Subcutaneous abdominal adipose tissue (tissue), 5 donors: ENCODE measurements around the gene ATAD1.
"Not testable (repeated sequence)": the region's sequence is repeated elsewhere in the genome, so short reads cannot be mapped to it uniquely, and the experiment has no call there.

Experiments used
- H3K27ac ChIP-seq: one replicate; pipeline ENCODE4 v1.7.0; 2013; ENCODE audit warnings: low read depth, mild to moderate bottlenecking, inconsistent platforms, low read length, moderate library complexity
- H3K27me3 ChIP-seq, 5 donors: one replicate each; pipeline ENCODE4 v1.7.0; 2013; ENCODE audit warnings: low read length in 5 of 5, inconsistent platforms in 1 of 5; ENCODE audit not compliant: control insufficient read depth in 5 of 5, insufficient read depth in 4 of 5
- H3K36me3 ChIP-seq, 5 donors: one replicate each; pipeline ENCODE4 v1.7.0; 2013; ENCODE audit warnings: low read length in 5 of 5; ENCODE audit not compliant: control insufficient read depth in 5 of 5, insufficient read depth in 5 of 5
- H3K4me1 ChIP-seq, 5 donors: one replicate each; pipeline ENCODE4 v1.7.0; 2013; ENCODE audit warnings: low read length in 5 of 5, mild to moderate bottlenecking in 3 of 5, moderate library complexity in 1 of 5; ENCODE audit not compliant: control insufficient read depth in 5 of 5, insufficient read depth in 5 of 5
- H3K4me3 ChIP-seq, 5 donors: one replicate each; pipeline ENCODE4 v1.7.0; 2013; ENCODE audit warnings: low read length in 5 of 5, low read depth in 1 of 5
- H3K9ac ChIP-seq, 5 donors: one replicate each; pipeline ENCODE4 v1.7.0; 2013; ENCODE audit warnings: low read length in 5 of 5, mild to moderate bottlenecking in 4 of 5, moderate library complexity in 3 of 5
- H3K9me3 ChIP-seq, 5 donors: one replicate each; pipeline ENCODE4 v1.7.0; 2013; ENCODE audit warnings: low read length in 5 of 5; ENCODE audit not compliant: control insufficient read depth in 5 of 5
- donor health status: healthy.
- donor health status: healthy.
- donor health status: healthy.
- donor health status: healthy.
- donor health status: healthy.

ATAD1 gene

GRCh38 chr10:87748244-87748643, 69.8 kb downstream of the ATAD1 start:
- H3K36me3 ChIP-seq: peaks cover 15 to 46% (median 25%) of the 10 kb centered on the region in 5 donors
- H3K4me3 ChIP-seq, H3K9ac ChIP-seq, H3K27ac ChIP-seq, H3K27me3 ChIP-seq, H3K9me3 ChIP-seq, H3K4me1 ChIP-seq: not testable (repeated sequence)

- no peak overlapping the region for H3K27ac ChIP-seq
- no peaks in the 10 kb centered on the region for H3K9me3 ChIP-seq
- H3K9ac ChIP-seq: no peak overlapping the region
- H3K27me3 ChIP-seq: no peaks in the 10 kb centered on the region
- H3K4me1 ChIP-seq: peaks cover 0 to 7% (median 4%) of the 10 kb centered on the region in 5 donors
- H3K4me3 ChIP-seq: no peak overlapping the region
- peaks cover 12 to 46% (median 27%) of the 10 kb centered on the region in 5 donors for H3K36me3 ChIP-seq
Measured at GRCh38 chr10:87746911-87747310, 71.1 kb downstream of the ATAD1 start.

GRCh38 chr10:87744606-87745005, 73.4 kb downstream of the ATAD1 start:
- Histone ChIP-seq H3K9me3 (no peaks in the 10 kb centered on the region), H3K9ac (no peak overlapping the region), H3K4me1 (peaks cover 0 to 9% (median 4%) of the 10 kb centered on the region in 5 donors), H3K36me3 (peaks cover 9 to 45% (median 27%) of the 10 kb centered on the region in 5 donors), H3K27ac (no peak overlapping the region), H3K27me3 (no peaks in the 10 kb centered on the region), H3K4me3 (no peak overlapping the region)

- H3K9ac ChIP-seq, H3K4me3 ChIP-seq, H3K9me3 ChIP-seq, H3K4me1 ChIP-seq, H3K27ac ChIP-seq, H3K27me3 ChIP-seq: not testable (repeated sequence)
- H3K36me3 ChIP-seq: peaks cover 9 to 38% (median 24%) of the 10 kb centered on the region in 5 donors
Measured at GRCh38 chr10:87742992-87743610, 74.9 kb downstream of the ATAD1 start.

- Histone ChIP-seq H3K9ac (no peak overlapping the region), H3K27me3 (no peaks in the 10 kb centered on the region), H3K4me3 (no peak overlapping the region), H3K27ac (no peak overlapping the region), H3K9me3 (no peaks in the 10 kb centered on the region), H3K36me3 (peaks cover 4 to 34% (median 18%) of the 10 kb centered on the region in 5 donors), H3K4me1 (peaks cover 0 to 9% (median 4%) of the 10 kb centered on the region in 5 donors)
Measured at GRCh38 chr10:87740254-87740655, 77.8 kb downstream of the ATAD1 start.

- Histone ChIP-seq H3K27ac (no peak overlapping the region), H3K36me3 (peaks cover 3 to 29% (median 13%) of the 10 kb centered on the region in 5 donors), H3K4me1 (peaks cover 0 to 14% (median 9%) of the 10 kb centered on the region in 5 donors), H3K9me3 (no peaks in the 10 kb centered on the region), H3K9ac (no peak overlapping the region), H3K27me3 (no peaks in the 10 kb centered on the region), H3K4me3 (no peak overlapping the region)
Measured at GRCh38 chr10:87739703-87740102, 78.3 kb downstream of the ATAD1 start.

- not testable (repeated sequence) for H3K4me3 ChIP-seq, H3K27ac ChIP-seq, H3K27me3 ChIP-seq, H3K9ac ChIP-seq, H3K9me3 ChIP-seq
- peaks cover 0 to 18% (median 2%) of the 10 kb centered on the region in 5 donors for H3K36me3 ChIP-seq
- H3K4me1 ChIP-seq: peaks cover 0 to 11% (median 9%) of the 10 kb centered on the region in 5 donors
Measured at GRCh38 chr10:87738253-87738652, 79.8 kb downstream of the ATAD1 start.

- Histone ChIP-seq H3K27ac (no peak overlapping the region), H3K4me3 (no peak overlapping the region), H3K9ac (peak overlapping the region in 2 of 5 donors; percentile 10 to 51)
Measured at GRCh38 chr10:87734987-87735827, 82.8 kb downstream of the ATAD1 start.

GRCh38 chr10:87733081-87733480, 84.9 kb downstream of the ATAD1 start:
- peaks cover 2 to 15% (median 4%) of the 10 kb centered on the region in 5 donors for H3K36me3 ChIP-seq
- H3K4me1 ChIP-seq: peaks cover 0 to 11% (median 6%) of the 10 kb centered on the region in 5 donors
- H3K4me3 ChIP-seq: no peak overlapping the region
- no peak overlapping the region for H3K27ac ChIP-seq
- no peaks in the 10 kb centered on the region for H3K9me3 ChIP-seq
- no peaks in the 10 kb centered on the region for H3K27me3 ChIP-seq
- H3K9ac ChIP-seq: no peak overlapping the region

More at GRCh38 chr10:87734987-87735827, 82.8 kb downstream of the ATAD1 start:
- Histone ChIP-seq H3K36me3 (peaks cover 0 to 10% (median 2%) of the 10 kb centered on the region in 5 donors), H3K9me3 (no peaks in the 10 kb centered on the region), H3K4me1 (peaks cover 0 to 11% (median 6%) of the 10 kb centered on the region in 5 donors), H3K27me3 (no peaks in the 10 kb centered on the region)

- no peak overlapping the region for H3K4me3 ChIP-seq
- H3K9ac ChIP-seq: no peak overlapping the region
- H3K4me1 ChIP-seq: peaks cover 0 to 9% (median 4%) of the 10 kb centered on the region in 5 donors
- no peaks in the 10 kb centered on the region for H3K9me3 ChIP-seq
- H3K27me3 ChIP-seq: no peaks in the 10 kb centered on the region
- H3K27ac ChIP-seq: no peak overlapping the region
- H3K36me3 ChIP-seq: peaks cover 5 to 20% (median 10%) of the 10 kb centered on the region in 5 donors
Measured at GRCh38 chr10:87729940-87730339, 88.1 kb downstream of the ATAD1 start.
